CD14-positive monocyte (primary cell): ENCODE measurements around the gene HOXB8. TPM values are rescaled to one million over a fixed set of nuclear protein-coding genes. Genes with fewer than 3 reads are reported as not detected.

Source experiments
- DNase-seq, 3 donors: peaks; one replicate each; pipeline ENCODE4 v3.0.0-alpha.2; 2011 to 2022
- H2AFZ ChIP-seq: 2 replicates; pipeline ENCODE4 v1.6.0; 2012; ENCODE audit warnings: mild to moderate bottlenecking, low read depth, low read length, inconsistent platforms; ENCODE audit not compliant: insufficient read depth, poor library complexity, severe bottlenecking
- H3K27ac ChIP-seq, 2 donors: 1 replicate in 1 of 2; 2 replicates in 1 of 2; pipeline ENCODE4 v1.5.1; 2012 to 2013; ENCODE audit warnings: low read length in 2 of 2, control low read depth in 1 of 2, inconsistent platforms in 1 of 2, low read depth in 1 of 2, mild to moderate bottlenecking in 1 of 2
- H3K27me3 ChIP-seq, 2 donors: one replicate each; pipeline versions ENCODE4 v1.6.0 to v1.6.1; 2011 to 2013; ENCODE audit warnings: low read length in 2 of 2; ENCODE audit not compliant: control insufficient read depth in 2 of 2, insufficient read depth in 2 of 2
- H3K36me3 ChIP-seq, 2 donors: replicated peaks in 1 of 2; 1 replicate in 1 of 2; 2 replicates in 1 of 2; pipeline versions ENCODE4 v1.5.1 to v1.6.1; 2012 to 2013; ENCODE audit warnings: low read length in 2 of 2, control low read depth in 1 of 2, inconsistent platforms in 1 of 2, mild to moderate bottlenecking in 1 of 2; ENCODE audit not compliant: insufficient read depth in 2 of 2, control insufficient read depth in 1 of 2
- H3K4me1 ChIP-seq, 2 donors: 1 replicate in 1 of 2; 2 replicates in 1 of 2; pipeline versions ENCODE4 v1.5.1 to v1.6.1; 2012 to 2013; ENCODE audit warnings: low read length in 2 of 2, control low read depth in 1 of 2, inconsistent platforms in 1 of 2, mild to moderate bottlenecking in 1 of 2, moderate library complexity in 1 of 2; ENCODE audit not compliant: insufficient read depth in 2 of 2, control insufficient read depth in 1 of 2
- H3K4me2 ChIP-seq: replicated peaks from 2 replicates; pipeline ENCODE3; 2012; ENCODE audit warnings: low read length, moderate library complexity, mild to moderate bottlenecking; ENCODE audit not compliant: poor library complexity, severe bottlenecking; ENCODE audit errors: extremely low read depth
- H3K4me3 ChIP-seq, 3 experiments: fragments of 200-600 bp in 1 of 3; sonication (generic) in 1 of 3; replicated peaks in 1 of 3; 1 replicate in 2 of 3; 2 replicates in 1 of 3; pipeline ENCODE4 v1.5.1; 2011 to 2013; ENCODE audit warnings: low read length in 3 of 3, mild to moderate bottlenecking in 3 of 3, control low read depth in 2 of 3, low read depth in 2 of 3, inconsistent platforms in 1 of 3, moderate library complexity in 1 of 3
- H3K79me2 ChIP-seq: 2 replicates; pipeline ENCODE4 v1.6.0; 2012; ENCODE audit warnings: mild to moderate bottlenecking, control low read depth, inconsistent platforms, low read length, moderate library complexity; ENCODE audit not compliant: insufficient read depth
- H3K9ac ChIP-seq: 2 replicates; pipeline ENCODE4 v1.6.0; 2017; ENCODE audit warnings: low read length, mild to moderate bottlenecking; ENCODE audit not compliant: insufficient read depth, poor library complexity, severe bottlenecking
- H3K9me3 ChIP-seq, 2 donors: replicated peaks in 1 of 2; 1 replicate in 1 of 2; 2 replicates in 1 of 2; pipeline versions ENCODE4 v1.5.1 to v1.6.1; 2012 to 2013; ENCODE audit warnings: low read length in 2 of 2, control low read depth in 1 of 2; ENCODE audit not compliant: control insufficient read depth in 1 of 2, insufficient read depth in 1 of 2
- H4K20me1 ChIP-seq: 2 replicates; pipeline ENCODE4 v1.6.0; 2012; ENCODE audit warnings: mild to moderate bottlenecking, low read length, control low read depth, moderate library complexity; ENCODE audit not compliant: insufficient read depth
- H3K27ac Mint-ChIP-seq, 7 donors: one replicate each; pipeline ENCODE4 v1.8.0; 2020; ENCODE audit warnings: mild to moderate bottlenecking in 7 of 7, mixed read lengths in 7 of 7, moderate library complexity in 6 of 7, inconsistent platforms in 2 of 7
- H3K27me3 Mint-ChIP-seq, 3 donors: one replicate each; pipeline ENCODE4 v1.8.0; 2021 to 2022; ENCODE audit warnings: low read depth in 3 of 3, mild to moderate bottlenecking in 3 of 3, mixed read lengths in 3 of 3, moderate library complexity in 3 of 3, inconsistent platforms in 1 of 3
- H3K36me3 Mint-ChIP-seq, 2 donors: one replicate each; pipeline ENCODE4 v1.8.0; 2020; ENCODE audit warnings: mixed read lengths in 2 of 2, inconsistent platforms in 1 of 2, mild to moderate bottlenecking in 1 of 2
- H3K4me1 Mint-ChIP-seq: one replicate; pipeline ENCODE4 v1.8.0; 2020; ENCODE audit warnings: mild to moderate bottlenecking, mixed read lengths
- H3K4me3 Mint-ChIP-seq, 2 donors: one replicate each; pipeline ENCODE4 v1.8.0; 2020; ENCODE audit warnings: mild to moderate bottlenecking in 2 of 2, mixed read lengths in 2 of 2, moderate library complexity in 1 of 2
- H3K9me3 Mint-ChIP-seq, 7 donors: one replicate each; pipeline ENCODE4 v1.8.0; 2020 to 2022; ENCODE audit warnings: mixed read lengths in 7 of 7, mild to moderate bottlenecking in 6 of 7, moderate library complexity in 6 of 7, inconsistent platforms in 2 of 7
- CTCF ChIP-seq: fragments of 200-600 bp; IDR thresholded peaks from one replicate; pipeline ENCODE4 v1.8.0; 2022; ENCODE audit warnings: antibody characterized with exemption, mild to moderate bottlenecking
- WGBS: methylation state at CpG from one replicate; pipeline ENCODE4 v1.1.5; 2013; ENCODE audit warnings: missing lambda C conversion rate; ENCODE audit not compliant: insufficient coverage; 5-methylcytosine and 5-hydroxymethylcytosine counted together
- intact Hi-C, 2 donors: fragments of 100-400 bp; cut with micrococcal nuclease; formaldehyde crosslinking; loops; one replicate each; pipeline versions ENCODE4 v1.15.0 to v1.15.1; 2023
- polyA plus RNA-seq, 3 donors: library from polyadenylated mRNA; depleted of rRNA in 1 of 3; unstranded in 2 of 3; stranded (reverse) in 1 of 3; fragments of 300-500 nt in 2 of 3; fragments of >200 nt in 1 of 3; fragmentation: Illumina TruSeq in 2 of 3; gene quantifications; 1 replicate in 2 of 3; 2 replicates in 1 of 3; pipeline ENCODE4 v1.2.3, GENCODE V29; 2012 to 2021

Gene HOXB8
- polyA plus RNA-seq, 3 donors: not detected

GRCh38 chr17:48587276-48588073 lies 27.6 kb downstream of the HOXB8 start:
- H3K79me2 ChIP-seq: no peaks in the 10 kb centered on the region
- H3K27ac Mint-ChIP-seq: no peak overlapping the region
- peaks cover 0 to 30% (median 16%) of the 10 kb centered on the region in 7 donors for H3K9me3 Mint-ChIP-seq
- peaks cover 11 to 44% of the 10 kb centered on the region in 2 donors for H3K36me3 Mint-ChIP-seq
- H3K27me3 ChIP-seq: peaks cover 91 to 99% of the 10 kb centered on the region in 2 donors
- H3K4me1 ChIP-seq: peaks cover 30 to 44% of the 10 kb centered on the region in 2 donors
- H4K20me1 ChIP-seq: no peaks in the 10 kb centered on the region
- H3K4me2 ChIP-seq: no peak overlapping the region
- peaks cover 50% of the 10 kb centered on the region for H3K4me1 Mint-ChIP-seq
- peaks cover 0 to 20% of the 10 kb centered on the region in 2 donors for H3K9me3 ChIP-seq
- intact Hi-C loops: no loop called here
- peak overlapping the region in 1 of 2 donors; percentile 99 for H3K4me3 Mint-ChIP-seq
- no peak overlapping the region for H3K27ac ChIP-seq
- no peak overlapping the region for H3K4me3 ChIP-seq
- WGBS: 47% methylated on average over 2 of the region's 5 CpGs
- DNase-seq: no peak
- H3K27me3 Mint-ChIP-seq: peaks cover 99 to 100% (median 100%) of the 10 kb centered on the region in 3 donors
- no peak overlapping the region for H2AFZ ChIP-seq
- TF ChIP-seq CTCF: no peak
- H3K9ac ChIP-seq: no peak overlapping the region
- H3K36me3 ChIP-seq: no peaks in the 10 kb centered on the region

GRCh38 chr17:48586355-48587258 lies 28.5 kb downstream of the HOXB8 start:
- Histone ChIP-seq H3K4me1 (peaks cover 32 to 52% of the 10 kb centered on the region in 2 donors), H3K79me2 (no peaks in the 10 kb centered on the region), H3K4me2 (peak overlapping the region; percentile 95), H3K36me3 (no peaks in the 10 kb centered on the region), H3K9ac (no peak overlapping the region), H3K27ac (no peak overlapping the region), H4K20me1 (no peaks in the 10 kb centered on the region), H3K9me3 (peaks cover 0 to 22% of the 10 kb centered on the region in 2 donors), H3K27me3 (peaks cover 90 to 99% of the 10 kb centered on the region in 2 donors), H3K4me3 (peak overlapping the region; percentile 51 to 83 (median 70)), H2AFZ (peak overlapping the region; percentile 78)
- no peak for TF ChIP-seq CTCF
- Mint-ChIP-seq H3K4me1 (peaks cover 56% of the 10 kb centered on the region), H3K4me3 (peak overlapping the region; percentile 97 to 99), H3K27me3 (peaks cover 98 to 100% (median 99%) of the 10 kb centered on the region in 3 donors), H3K9me3 (peaks cover 0 to 33% (median 18%) of the 10 kb centered on the region in 7 donors), H3K36me3 (peaks cover 11 to 43% of the 10 kb centered on the region in 2 donors), H3K27ac (no peak overlapping the region)
- DNase-seq: no peak
- intact Hi-C loops: no loop called here
- WGBS: 1% methylated on average over 13 of the region's 34 CpGs
